WTC11 (cell line): ENCODE data around the gene CLPTM1L.

Experiments used
- CREM ChIP-seq: sonication (generic); formaldehyde crosslinking; IDR thresholded peaks from 2 replicates; pipeline ENCODE4 v1.8.1; 2022; ENCODE audit warnings: mild to moderate bottlenecking, missing genetic modification reagents, moderate library complexity
- SP1 ChIP-seq: sonication (generic); formaldehyde crosslinking; conservative IDR thresholded peaks from 2 replicates; pipeline ENCODE4 v1.8.1; 2022; ENCODE audit warnings: missing genetic modification reagents
- TCF7 ChIP-seq: sonication (generic); formaldehyde crosslinking; IDR thresholded peaks from 2 replicates; pipeline ENCODE4 v1.8.0; 2022; ENCODE audit warnings: mild to moderate bottlenecking, low read depth, missing genetic modification reagents, moderate library complexity
- ZNF263 ChIP-seq: sonication (generic); formaldehyde crosslinking; IDR thresholded peaks from 2 replicates; pipeline ENCODE4 v1.8.1; 2022; ENCODE audit warnings: low read depth, mild to moderate bottlenecking, moderate library complexity, missing genetic modification reagents
- ZNF317 ChIP-seq: sonication (generic); formaldehyde crosslinking; IDR thresholded peaks from 2 replicates; pipeline ENCODE4 v1.8.1; 2023; ENCODE audit warnings: low read depth, mild to moderate bottlenecking, moderate library complexity, missing genetic modification reagents, borderline replicate concordance
- TF ChIP-seq, protein P1 (sequence below): sonication (generic); formaldehyde crosslinking; IDR thresholded peaks from 2 replicates; pipeline ENCODE4 v1.8.0; 2022; ENCODE audit warnings: mild to moderate bottlenecking, missing genetic modification reagents
- TF ChIP-seq, protein P2 (sequence below): fragments of 200-600 bp; IDR thresholded peaks from 2 replicates; pipeline ENCODE4 v1.8.0; 2022; ENCODE audit warnings: antibody characterized with exemption

DNA sequence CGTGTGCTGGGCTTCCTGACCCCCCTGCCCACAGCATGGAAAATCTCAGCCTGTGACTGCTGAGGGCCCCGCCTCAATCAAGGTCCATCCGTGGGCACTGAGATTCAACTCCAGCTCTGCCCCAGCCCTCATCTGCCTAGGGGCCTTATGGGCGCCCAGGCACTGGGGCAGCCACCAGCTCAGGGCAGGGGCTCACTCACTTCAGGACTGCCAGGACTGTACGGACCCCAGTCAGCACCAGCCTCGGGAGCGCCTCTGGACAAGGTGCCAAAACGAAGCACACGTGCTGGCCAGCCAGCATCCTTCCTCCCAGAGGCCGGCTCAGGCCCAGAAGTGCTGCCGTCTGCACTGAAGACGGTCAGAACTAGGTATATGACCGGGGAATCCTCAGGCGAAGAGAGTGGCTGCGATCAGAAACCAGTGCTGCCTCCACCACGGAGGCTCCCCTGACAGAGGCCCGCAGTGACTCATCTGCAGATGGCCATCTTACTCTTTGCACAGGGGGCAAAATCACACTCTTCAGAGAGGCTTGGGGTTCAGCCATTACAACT lies 19.6 kb downstream of the CLPTM1L start:
- TF ChIP-seq, protein P1, sequence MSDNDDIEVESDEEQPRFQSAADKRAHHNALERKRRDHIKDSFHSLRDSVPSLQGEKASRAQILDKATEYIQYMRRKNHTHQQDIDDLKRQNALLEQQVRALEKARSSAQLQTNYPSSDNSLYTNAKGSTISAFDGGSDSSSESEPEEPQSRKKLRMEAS (CRISPR knock-in tag) = no peak
- TF ChIP-seq, protein P2, sequence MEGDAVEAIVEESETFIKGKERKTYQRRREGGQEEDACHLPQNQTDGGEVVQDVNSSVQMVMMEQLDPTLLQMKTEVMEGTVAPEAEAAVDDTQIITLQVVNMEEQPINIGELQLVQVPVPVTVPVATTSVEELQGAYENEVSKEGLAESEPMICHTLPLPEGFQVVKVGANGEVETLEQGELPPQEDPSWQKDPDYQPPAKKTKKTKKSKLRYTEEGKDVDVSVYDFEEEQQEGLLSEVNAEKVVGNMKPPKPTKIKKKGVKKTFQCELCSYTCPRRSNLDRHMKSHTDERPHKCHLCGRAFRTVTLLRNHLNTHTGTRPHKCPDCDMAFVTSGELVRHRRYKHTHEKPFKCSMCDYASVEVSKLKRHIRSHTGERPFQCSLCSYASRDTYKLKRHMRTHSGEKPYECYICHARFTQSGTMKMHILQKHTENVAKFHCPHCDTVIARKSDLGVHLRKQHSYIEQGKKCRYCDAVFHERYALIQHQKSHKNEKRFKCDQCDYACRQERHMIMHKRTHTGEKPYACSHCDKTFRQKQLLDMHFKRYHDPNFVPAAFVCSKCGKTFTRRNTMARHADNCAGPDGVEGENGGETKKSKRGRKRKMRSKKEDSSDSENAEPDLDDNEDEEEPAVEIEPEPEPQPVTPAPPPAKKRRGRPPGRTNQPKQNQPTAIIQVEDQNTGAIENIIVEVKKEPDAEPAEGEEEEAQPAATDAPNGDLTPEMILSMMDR = no peak
- TF ChIP-seq SP1 (no peak), ZNF263 (CRISPR knock-in tag) (no peak), TCF7 (CRISPR knock-in tag) (no peak), ZNF317 (CRISPR knock-in tag) (no peak), CREM (CRISPR knock-in tag) (no peak)
